Karpas-422 (cell line): ENCODE data around the gene ATRNL1. TPM values are rescaled to one million over a fixed set of nuclear protein-coding genes. Genes with fewer than 3 reads are reported as not detected.
"Not testable (repeated sequence)": the region's sequence is repeated elsewhere in the genome, so short reads cannot be mapped to it uniquely, and the experiment has no call there.

Experiments
- DNase-seq: peaks from one replicate; pipeline ENCODE4 v3.0.0-alpha.2; 2015
- H2AFZ ChIP-seq: fragments of 200-600 bp; sonication (generic); 2 replicates; pipeline ENCODE4 v1.6.1; 2014; ENCODE audit warnings: antibody characterized with exemption, low read length, mixed read lengths
- H3K27ac ChIP-seq: fragments of 200-600 bp; sonication (generic); 2 replicates; pipeline ENCODE4 v1.5.1; 2014; ENCODE audit warnings: mild to moderate bottlenecking, low read length, moderate library complexity
- H3K27me3 ChIP-seq: fragments of 200-600 bp; sonication (generic); 2 replicates; pipeline ENCODE4 v1.6.1; 2014; ENCODE audit warnings: low read length, mixed read lengths
- H3K36me3 ChIP-seq: fragments of 200-600 bp; sonication (generic); 2 replicates; pipeline ENCODE4 v1.6.1; 2014; ENCODE audit warnings: low read length, mixed read lengths; ENCODE audit not compliant: insufficient read depth
- H3K4me1 ChIP-seq: fragments of 200-600 bp; sonication (generic); 2 replicates; pipeline ENCODE4 v1.6.1; 2014; ENCODE audit warnings: mild to moderate bottlenecking, low read length, mixed read lengths
- H3K4me2 ChIP-seq: fragments of 200-600 bp; sonication (generic); 2 replicates; pipeline ENCODE4 v1.6.1; 2014; ENCODE audit warnings: low read length, low read depth, mild to moderate bottlenecking; ENCODE audit not compliant: poor library complexity, severe bottlenecking
- H3K4me3 ChIP-seq: fragments of 200-600 bp; sonication (generic); 2 replicates; pipeline ENCODE4 v1.5.1; 2014; ENCODE audit warnings: mild to moderate bottlenecking, antibody characterized with exemption, low read length, mixed read lengths
- H3K79me2 ChIP-seq: fragments of 200-600 bp; sonication (generic); 2 replicates; pipeline ENCODE4 v1.6.1; 2014; ENCODE audit warnings: mild to moderate bottlenecking, low read length, mixed read lengths
- H3K9ac ChIP-seq: fragments of 200-600 bp; sonication (generic); 2 replicates; pipeline ENCODE4 v1.6.0; 2014; ENCODE audit warnings: low read length
- H3K9me2 ChIP-seq: fragments of 200-600 bp; sonication (generic), shearing (Covaris generic); replicated peaks from 2 replicates; pipeline ENCODE4 v1.6.0; 2014; ENCODE audit warnings: mild to moderate bottlenecking, low read length, moderate library complexity; ENCODE audit not compliant: insufficient read depth
- H3K9me3 ChIP-seq: fragments of 300-700, 200-600 bp; sonication (generic); 2 replicates; pipeline ENCODE4 v1.6.1; 2014; ENCODE audit warnings: low read length, mixed read lengths
- H4K20me1 ChIP-seq: fragments of 200-600 bp; sonication (generic); 2 replicates; pipeline ENCODE4 v1.6.1; 2014; ENCODE audit warnings: mild to moderate bottlenecking, antibody characterized with exemption, low read length, low read depth; ENCODE audit not compliant: insufficient read depth
- total RNA-seq: library from RNA; depleted of rRNA; stranded (reverse); fragments of >200 nt; shearing (Covaris generic); gene quantifications from 2 replicates; pipeline ENCODE4 v1.2.3, GENCODE V29; 2014; ENCODE audit warnings: low replicate concordance

Gene ATRNL1
- total RNA-seq, 1 experiment from 2014 or later = not detected

DNA sequence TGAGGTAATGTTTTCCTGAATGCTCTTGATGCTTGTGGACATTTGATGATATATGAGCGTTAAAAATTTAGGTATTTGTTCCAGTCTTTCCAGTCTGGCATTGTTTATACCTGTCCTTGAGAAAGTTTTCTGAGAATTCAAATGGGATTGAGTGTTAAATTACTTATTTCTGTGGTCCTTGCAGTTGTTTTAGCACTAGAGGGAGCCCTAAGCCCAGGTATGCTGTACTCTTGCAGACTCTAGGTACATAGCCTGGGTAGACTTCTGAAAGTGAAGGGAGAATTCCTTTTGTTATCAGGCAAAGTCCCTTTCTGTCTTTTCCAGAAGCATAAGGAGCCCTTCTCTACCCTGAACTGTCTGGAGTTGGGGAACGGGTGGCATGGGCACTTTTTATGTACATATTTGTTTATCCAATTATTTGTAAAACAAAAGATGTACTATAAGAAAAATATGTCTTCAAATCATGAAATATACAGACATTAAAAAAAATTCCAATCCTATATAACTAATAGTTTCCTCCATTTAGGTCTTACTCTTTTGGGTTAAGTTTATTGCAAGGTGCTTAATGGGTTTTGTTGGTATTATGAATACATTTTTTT, 262.1 kb downstream of the ATRNL1 start:
- Histone ChIP-seq H3K4me1 (no peaks in the 10 kb centered on the region), H2AFZ (no peak overlapping the region), H3K79me2 (no peaks in the 10 kb centered on the region), H3K9me3 (no peaks in the 10 kb centered on the region), H4K20me1 (no peaks in the 10 kb centered on the region), H3K36me3 (no peaks in the 10 kb centered on the region), H3K4me3 (no peak overlapping the region), H3K9ac (no peak overlapping the region), H3K27me3 (no peaks in the 10 kb centered on the region; the same call in 1 of the 2 replicates), H3K9me2 (no peaks in the 10 kb centered on the region), H3K27ac (no peak overlapping the region), H3K4me2 (no peak overlapping the region)
- peak; percentile 81 for DNase-seq

- H4K20me1 ChIP-seq, H3K79me2 ChIP-seq, H3K9ac ChIP-seq, DNase-seq, H3K4me3 ChIP-seq, H3K27ac ChIP-seq, H3K9me3 ChIP-seq, H3K4me2 ChIP-seq, H3K36me3 ChIP-seq, H3K27me3 ChIP-seq, H3K4me1 ChIP-seq, H3K9me2 ChIP-seq, H2AFZ ChIP-seq: not testable (repeated sequence)
Measured at GRCh38 chr10:115367920-115368319, 274.8 kb downstream of the ATRNL1 start.

DNA sequence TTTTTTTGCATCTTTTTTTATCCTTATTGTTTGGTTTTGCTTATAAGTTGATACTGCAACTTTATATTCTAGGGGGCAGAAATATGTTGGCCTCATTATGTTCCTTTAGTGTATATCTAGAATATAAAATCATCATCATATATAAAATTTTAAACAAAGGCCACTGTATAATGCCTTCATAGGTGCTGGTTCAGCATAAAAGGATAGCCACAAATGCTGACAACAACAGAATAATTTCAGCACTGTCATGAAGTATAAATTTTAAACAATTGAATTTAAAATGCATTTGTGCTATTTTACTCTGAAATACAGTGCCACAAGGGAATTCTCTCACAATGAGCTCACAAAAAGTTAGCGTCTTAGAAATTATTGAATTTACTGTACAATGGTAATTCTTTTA, 285.9 kb downstream of the ATRNL1 start:
- Histone ChIP-seq H3K9me3 (peaks cover 6% of the 10 kb centered on the region; the same call in 1 of the 2 replicates), H3K9me2 (0 out of 2 replicates have a peak, but pooled peaks cover 2% of the 10 kb centered on the region), H3K4me3 (no peak overlapping the region), H3K27ac (no peak overlapping the region), H4K20me1 (no peaks in the 10 kb centered on the region), H3K36me3 (no peaks in the 10 kb centered on the region), H3K27me3 (no peaks in the 10 kb centered on the region), H3K4me2 (no peak overlapping the region), H2AFZ (no peak overlapping the region), H3K79me2 (no peaks in the 10 kb centered on the region), H3K9ac (no peak overlapping the region), H3K4me1 (no peaks in the 10 kb centered on the region)
- no peak for DNase-seq

DNA sequence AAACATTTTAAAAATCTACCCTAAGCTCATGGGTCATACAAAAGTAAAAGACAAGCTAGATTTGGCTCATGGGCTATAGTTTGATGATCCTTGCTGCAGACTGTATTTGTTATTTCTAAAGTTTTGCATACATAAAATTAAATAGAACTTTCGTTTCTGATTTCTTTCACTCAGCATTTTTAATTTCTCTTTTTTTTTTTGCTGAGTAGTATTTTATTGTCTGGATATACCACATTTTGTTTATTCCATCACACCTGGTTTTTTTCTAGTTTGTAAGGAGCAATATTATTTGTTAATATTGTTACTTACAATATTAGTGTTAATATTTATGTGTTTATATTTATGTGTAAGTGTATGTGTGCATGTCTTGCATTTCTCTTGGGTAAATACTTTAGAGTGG, 291.5 kb downstream of the ATRNL1 start:
- Histone ChIP-seq H3K4me2 (no peak overlapping the region), H3K4me1 (no peaks in the 10 kb centered on the region)

GRCh38 chr10:115390607-115391006, 297.4 kb downstream of the ATRNL1 start:
- no peak overlapping the region for H3K9ac ChIP-seq
- H3K4me1 ChIP-seq = no peaks in the 10 kb centered on the region
- H3K9me3 ChIP-seq = no peaks in the 10 kb centered on the region
- H3K9me2 ChIP-seq = no peaks in the 10 kb centered on the region
- H3K27ac ChIP-seq = no peak overlapping the region
- no peaks in the 10 kb centered on the region for H4K20me1 ChIP-seq
- no peaks in the 10 kb centered on the region for H3K27me3 ChIP-seq
- H2AFZ ChIP-seq = no peak overlapping the region
- no peak for DNase-seq
- no peak overlapping the region for H3K4me3 ChIP-seq
- H3K4me2 ChIP-seq = no peak overlapping the region
- no peaks in the 10 kb centered on the region for H3K36me3 ChIP-seq
- no peaks in the 10 kb centered on the region for H3K79me2 ChIP-seq

More for the DNA sequence above, 291.5 kb downstream of the ATRNL1 start:
- Histone ChIP-seq H2AFZ (no peak overlapping the region), H3K27ac (no peak overlapping the region), H3K9ac (no peak overlapping the region), H3K9me3 (0 out of 2 replicates have a peak, but pooled peaks cover 2% of the 10 kb centered on the region), H3K79me2 (no peaks in the 10 kb centered on the region), H4K20me1 (no peaks in the 10 kb centered on the region), H3K9me2 (no peaks in the 10 kb centered on the region), H3K27me3 (no peaks in the 10 kb centered on the region), H3K4me3 (no peak overlapping the region), H3K36me3 (no peaks in the 10 kb centered on the region)
- no peak for DNase-seq

DNA sequence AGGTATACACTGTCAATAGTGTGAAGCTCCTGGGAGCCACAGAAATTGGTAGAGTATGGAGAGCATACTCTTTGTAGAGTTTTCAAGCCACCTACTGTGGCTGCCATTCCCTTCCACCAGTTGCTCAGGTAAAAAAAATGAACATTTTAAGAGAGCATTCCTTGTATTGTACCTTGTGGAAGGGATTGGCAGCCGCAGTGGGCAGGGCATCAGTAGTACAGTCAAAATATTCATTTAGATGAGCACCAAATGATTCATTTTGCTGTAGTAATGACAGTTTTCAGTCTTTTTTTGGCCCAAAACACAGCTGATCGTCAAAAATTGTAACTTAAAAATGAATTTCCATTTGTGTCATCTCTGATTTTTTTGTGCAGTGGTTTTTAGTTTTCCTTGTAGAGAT, 304.9 kb downstream of the ATRNL1 start:
- no peak for DNase-seq
- H3K9ac ChIP-seq = no peak overlapping the region
- H3K9me2 ChIP-seq = no peaks in the 10 kb centered on the region
- H3K4me1 ChIP-seq = no peaks in the 10 kb centered on the region
- H3K4me2 ChIP-seq = no peak overlapping the region
- H4K20me1 ChIP-seq = no peaks in the 10 kb centered on the region
- H3K27ac ChIP-seq = no peak overlapping the region
- H2AFZ ChIP-seq = no peak overlapping the region
- H3K36me3 ChIP-seq = no peaks in the 10 kb centered on the region
- H3K79me2 ChIP-seq = no peaks in the 10 kb centered on the region
- H3K4me3 ChIP-seq = no peak overlapping the region
- no peaks in the 10 kb centered on the region for H3K9me3 ChIP-seq
- no peaks in the 10 kb centered on the region for H3K27me3 ChIP-seq

GRCh38 chr10:115402699-115403098, 309.5 kb downstream of the ATRNL1 start:
- Histone ChIP-seq H3K36me3 (no peaks in the 10 kb centered on the region), H3K27me3 (no peaks in the 10 kb centered on the region), H3K4me1 (no peaks in the 10 kb centered on the region), H4K20me1 (no peaks in the 10 kb centered on the region), H3K79me2 (no peaks in the 10 kb centered on the region), H3K27ac (no peak overlapping the region), H2AFZ (no peak overlapping the region), H3K9me3 (0 out of 2 replicates have a peak, but pooled peaks cover 4% of the 10 kb centered on the region), H3K4me3 (no peak overlapping the region), H3K9me2 (no peaks in the 10 kb centered on the region; the same call in 1 of the 2 replicates), H3K9ac (no peak overlapping the region), H3K4me2 (no peak overlapping the region)
- no peak for DNase-seq

DNA sequence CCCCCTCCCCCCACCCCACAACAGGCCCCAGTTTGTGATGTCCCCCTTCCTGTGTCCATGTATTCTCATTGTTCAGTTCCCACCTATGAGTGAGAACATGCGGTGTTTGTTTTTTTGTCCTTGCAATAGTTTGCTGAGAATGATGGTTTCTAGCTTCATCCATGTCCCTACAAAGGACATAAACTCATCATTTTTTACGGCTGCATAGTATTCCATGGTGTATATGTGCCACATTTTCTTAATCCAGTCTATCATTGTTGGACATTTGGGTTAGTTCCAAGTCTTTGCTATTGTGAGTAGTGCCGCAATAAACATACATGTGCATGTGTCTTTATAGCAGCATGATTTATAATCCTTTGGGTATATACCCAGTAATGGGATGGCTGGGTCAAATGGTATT, 312.7 kb downstream of the ATRNL1 start:
- H3K4me3 ChIP-seq, H3K79me2 ChIP-seq, DNase-seq: not testable (repeated sequence)

More for the DNA sequence above, 312.7 kb downstream of the ATRNL1 start:
- H3K9me2 ChIP-seq, H3K4me2 ChIP-seq, H3K4me1 ChIP-seq, H3K36me3 ChIP-seq, H4K20me1 ChIP-seq, H3K27me3 ChIP-seq, H2AFZ ChIP-seq, H3K27ac ChIP-seq, H3K9ac ChIP-seq: not testable (repeated sequence)
- 0 out of 2 replicates have a peak, but pooled peaks cover 11% of the 10 kb centered on the region for H3K9me3 ChIP-seq
